H1 (cell line): ENCODE data around the gene MCMBP.

ENCODE experiments used
- CEBPB ChIP-seq: IDR thresholded peaks from 2 replicates; pipeline ENCODE4 v1.6.1; 2012; ENCODE audit warnings: low read depth, low read length
- CTBP2 ChIP-seq: IDR thresholded peaks from 2 replicates; pipeline ENCODE4 v1.7.0; 2011; ENCODE audit warnings: borderline replicate concordance, mild to moderate bottlenecking, moderate library complexity, mixed read lengths, low read length; ENCODE audit not compliant: insufficient read depth, insufficient read length
- CTCF ChIP-seq, 3 experiments: IDR thresholded peaks; 1 replicate in 2 of 3; 2 replicates in 1 of 3; pipeline versions ENCODE4 v1.5.1 to v1.6.1; 2011; ENCODE audit warnings: low read length in 3 of 3, mild to moderate bottlenecking in 3 of 3, inconsistent platforms in 2 of 3, low read depth in 1 of 3, moderate library complexity in 1 of 3; ENCODE audit not compliant: insufficient read depth in 1 of 3; ENCODE audit errors: control extremely low read depth in 1 of 3
- HDAC2 ChIP-seq, 2 experiments: fragments of 300-600 bp in 1 of 2; sonication (generic) in 1 of 2; IDR thresholded peaks; 2 replicates each; pipeline ENCODE4 v1.6.1; 2011 to 2012; ENCODE audit warnings: low read depth in 2 of 2, low read length in 2 of 2, mild to moderate bottlenecking in 2 of 2, moderate library complexity in 2 of 2, borderline replicate concordance in 1 of 2, inconsistent platforms in 1 of 2
- POLR2AphosphoS5 ChIP-seq: IDR thresholded peaks from 2 replicates; pipeline ENCODE4 v1.6.1; 2011; ENCODE audit warnings: low read depth, low read length

DNA sequence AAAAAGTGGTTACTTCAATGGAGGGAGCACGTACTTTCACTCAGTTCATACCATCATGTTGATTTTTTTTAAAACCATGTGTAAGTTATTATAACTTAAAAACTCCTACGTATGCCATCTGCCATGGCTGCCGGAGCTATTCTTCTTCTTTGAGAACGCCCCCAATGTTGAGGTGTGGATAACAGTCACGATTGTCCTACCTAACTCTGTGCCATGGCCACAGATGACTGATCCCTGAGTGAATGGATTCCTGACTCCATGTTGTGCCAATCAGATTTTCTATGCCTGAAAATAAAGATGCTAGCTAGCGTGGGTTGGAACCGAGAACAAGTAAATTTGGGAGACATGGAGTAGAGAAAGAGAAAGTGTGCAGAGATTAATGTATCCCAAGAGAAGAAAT, 5.3 kb downstream of the MCMBP start:
- TF ChIP-seq CTCF (IDR thresholded peaks at IDR 0.05; ENCODE audit: control extremely low read depth in 1 of 3, insufficient read depth in 1 of 3, low read depth in 1 of 3, low read length in 3 of 3): no peak
- TF ChIP-seq CTBP2: no peak
- TF ChIP-seq CEBPB: no peak
- TF ChIP-seq POLR2AphosphoS5: no peak
- TF ChIP-seq HDAC2 (IDR thresholded peaks at IDR 0.05; ENCODE audit: borderline replicate concordance in 1 of 2, low read depth in 2 of 2, low read length in 2 of 2): no peak
